Endothelial cell of umbilical vein (primary cell): ENCODE data around the gene KANK3. TPM values are rescaled to one million over a fixed set of nuclear protein-coding genes. Genes with fewer than 3 reads are reported as not detected.
"Not testable (repeated sequence)": the region's sequence is repeated elsewhere in the genome, so short reads cannot be mapped to it uniquely, and the experiment has no call there.

Source experiments
- BruUV-seq: library from RNA; stranded (reverse); fragments of 400-500 nt; replicated peaks from 2 replicates; lab custom pipeline; 2021; lab: Mats Ljungman, UMichigan
- CTCF ChIA-PET: fragments of 300-600, 350-600 bp; sonication (Branson Sonifier 250); formaldehyde crosslinking; loops from one replicate; lab custom pipeline; 2021; ENCODE audit warnings: antibody characterized with exemption, inconsistent platforms; lab: Charles Lee
- POLR2A ChIA-PET: fragments of 300-600, 350-600 bp; sonication (Branson Sonifier 250); formaldehyde crosslinking; loops from one replicate; lab custom pipeline; 2021; ENCODE audit warnings: antibody characterized with exemption, inconsistent platforms; lab: Charles Lee
- DNase-seq: peaks from one replicate; pipeline ENCODE4 v3.0.0-alpha.2; 2011; ENCODE audit warnings: low read depth, low spot score
- FAIRE-seq: peaks from 2 replicates; lab custom pipeline; 2011; peaks lifted over from hg19 to GRCh38; lab: Jason Lieb, UNC
- H2AFZ ChIP-seq: 2 replicates; pipeline ENCODE4 v1.6.0; 2012; ENCODE audit warnings: low read depth, low read length, control low read depth, inconsistent platforms
- H3K27ac ChIP-seq: 2 replicates; pipeline ENCODE4 v1.5.1; 2011; ENCODE audit warnings: low read depth, mild to moderate bottlenecking, control low read depth, low read length, moderate library complexity; ENCODE audit not compliant: insufficient read depth
- H3K27me3 ChIP-seq, 2 experiments: 2 replicates each; pipeline versions ENCODE4 v1.6.0 to v1.6.1; 2011; ENCODE audit warnings: low read length in 2 of 2, mixed read lengths in 1 of 2; ENCODE audit not compliant: control insufficient read depth in 2 of 2, insufficient read depth in 2 of 2
- H3K36me3 ChIP-seq, 2 experiments: 2 replicates in 1 of 2; 3 replicates in 1 of 2; pipeline ENCODE4 v1.5.1; 2011; ENCODE audit warnings: low read length in 2 of 2, mild to moderate bottlenecking in 1 of 2, moderate library complexity in 1 of 2; ENCODE audit not compliant: control insufficient read depth in 2 of 2, insufficient read depth in 2 of 2; ENCODE audit errors: extremely low read depth in 1 of 2
- H3K4me1 ChIP-seq: 3 replicates; pipeline ENCODE4 v1.5.1; 2011; ENCODE audit warnings: mild to moderate bottlenecking, low read length; ENCODE audit not compliant: control insufficient read depth, insufficient read depth; ENCODE audit errors: extremely low read depth
- H3K4me2 ChIP-seq: 2 replicates; pipeline ENCODE4 v1.6.1; 2011; ENCODE audit warnings: low read length, control low read depth, mixed read lengths; ENCODE audit not compliant: insufficient read depth
- H3K4me3 ChIP-seq, 3 experiments: fragments of 200-600 bp in 1 of 3; sonication (generic), shearing (Covaris generic) in 1 of 3; replicated peaks in 1 of 3; 2 replicates each; pipeline ENCODE4 v1.5.1; 2011 to 2016; ENCODE audit warnings: control low read depth in 3 of 3, low read length in 3 of 3, mild to moderate bottlenecking in 2 of 3, inconsistent platforms in 1 of 3, low read depth in 1 of 3, moderate library complexity in 1 of 3; ENCODE audit not compliant: insufficient read depth in 1 of 3
- H3K79me2 ChIP-seq: 2 replicates; pipeline ENCODE4 v1.6.0; 2012; ENCODE audit warnings: low read length, inconsistent platforms; ENCODE audit not compliant: control insufficient read depth, insufficient read depth
- H3K9ac ChIP-seq: replicated peaks from 2 replicates; pipeline ENCODE3; 2011; ENCODE audit warnings: low read length, control low read depth; ENCODE audit not compliant: insufficient read depth; ENCODE audit errors: extremely low read depth
- H3K9me1 ChIP-seq: replicated peaks from 3 replicates; pipeline ENCODE4 v1.6.0; 2011; ENCODE audit warnings: mild to moderate bottlenecking, low read length; ENCODE audit not compliant: control insufficient read depth, insufficient read depth; ENCODE audit errors: extremely low read depth
- H3K9me3 ChIP-seq: replicated peaks from 2 replicates; pipeline ENCODE4 v1.5.1; 2012; ENCODE audit warnings: low read length, inconsistent platforms; ENCODE audit not compliant: control insufficient read depth, insufficient read depth
- H4K20me1 ChIP-seq: replicated peaks from 2 replicates; pipeline ENCODE3; 2011; ENCODE audit warnings: mild to moderate bottlenecking, low read length; ENCODE audit not compliant: control insufficient read depth, insufficient read depth; ENCODE audit errors: extremely low read depth
- dilution Hi-C: fragments of 300-500 bp; cut with MboI; formaldehyde crosslinking; loops from one replicate; pipeline ENCODE4 v1.15.0; 2019; ENCODE audit warnings: low sequenced_read_pairs; ENCODE audit not compliant: extremely low pct_ligation_motif_present
- intact Hi-C: fragments of 100-400 bp; cut with micrococcal nuclease; formaldehyde crosslinking; loops from one replicate; pipeline ENCODE4 v1.10.0; 2022
- polyA plus RNA-seq, 4 experiments: library from polyadenylated mRNA; depleted of rRNA in 3 of 4; stranded (reverse) in 3 of 4; unstranded in 1 of 4; fragments of >200 nt; gene quantifications; 2 replicates each; pipeline versions ENCODE4 v1.2.1 to v1.2.3, GENCODE V29; 2011 to 2012; ENCODE audit warnings: missing spikeins in 1 of 4
- total RNA-seq: library from RNA; stranded (reverse); gene quantifications from 2 replicates; pipeline ENCODE4 v1.2.3, GENCODE V29; 2021

The KANK3 gene
- total and polyA plus RNA-seq, 2 donors (not counting 3 experiments of a cell fraction or from before 2014, with no cell fraction given): 22.1 to 30.0 TPM

- H3K4me1 ChIP-seq, H4K20me1 ChIP-seq, dilution Hi-C loops, H3K79me2 ChIP-seq, BruUV-seq, H3K9ac ChIP-seq, H3K9me3 ChIP-seq, FAIRE-seq, CTCF ChIA-PET, H3K27ac ChIP-seq, intact Hi-C loops, DNase-seq, H3K9me1 ChIP-seq, POLR2A ChIA-PET, H3K4me2 ChIP-seq, H3K4me3 ChIP-seq, H3K36me3 ChIP-seq, H3K27me3 ChIP-seq, H2AFZ ChIP-seq: not testable (repeated sequence)
Measured at GRCh38 chr19:8385103-8385502, 42.0 kb upstream of the KANK3 start.

GRCh38 chr19:8384569-8384968 is 41.5 kb upstream of the KANK3 start:
- H3K9me3 ChIP-seq, H3K9ac ChIP-seq, H4K20me1 ChIP-seq, H3K79me2 ChIP-seq, H3K4me1 ChIP-seq, CTCF ChIA-PET, H3K4me3 ChIP-seq, H3K36me3 ChIP-seq, H3K27ac ChIP-seq, DNase-seq, BruUV-seq, dilution Hi-C loops, H3K9me1 ChIP-seq, H3K27me3 ChIP-seq, H3K4me2 ChIP-seq, FAIRE-seq, POLR2A ChIA-PET, H2AFZ ChIP-seq, intact Hi-C loops: not testable (repeated sequence)

GRCh38 chr19:8379156-8379891 is 36.3 kb upstream of the KANK3 start:
- CTCF ChIA-PET: interaction anchor here (1.1 to 1.8 kb wide), 4 partner anchors 12 to 34 kb away, joined by 3 to 6 read pairs (median 4); partner anchors contain the start of genes ANGPTL4 and MARCHF2
- intact Hi-C loops, H3K4me2 ChIP-seq, H3K27ac ChIP-seq, FAIRE-seq, H3K79me2 ChIP-seq, BruUV-seq, POLR2A ChIA-PET, dilution Hi-C loops, H3K4me1 ChIP-seq, H3K9me1 ChIP-seq, H3K27me3 ChIP-seq, H3K36me3 ChIP-seq, H2AFZ ChIP-seq, H3K9me3 ChIP-seq, H3K4me3 ChIP-seq, H4K20me1 ChIP-seq, H3K9ac ChIP-seq, DNase-seq: not testable (repeated sequence)
